Right lobe of liver (tissue), 6 donors: ENCODE data around the gene OSM. TPM values are rescaled to one million over a fixed set of nuclear protein-coding genes. Genes with fewer than 3 reads are reported as not detected.
A peak's percentile ranks its signal among the peaks of the same experiment; 100 is the strongest.

Experiments used
- ATAC-seq, 4 donors: fragments of 200-7000 bp; cut with Tn5 transposase; one replicate each; pipeline ENCODE4 v1.9.1; 2020; ENCODE audit warnings: mild to moderate bottlenecking in 4 of 4, moderate library complexity in 4 of 4
- DNase-seq, 3 donors: peaks; one replicate each; pipeline ENCODE4 v3.0.0-alpha.2; 2020
- H3K27ac ChIP-seq, 3 donors: fragments of 200-600 bp; one replicate each; pipeline ENCODE4 v1.8.0; 2022
- H3K27me3 ChIP-seq, 2 donors: fragments of 200-600 bp; one replicate each; pipeline ENCODE4 v1.8.0; 2022
- H3K36me3 ChIP-seq, 4 donors: fragments of 200-600 bp; sonication (generic) in 1 of 4; one replicate each; pipeline versions ENCODE4 v1.5.1 to v1.8.0; 2017 to 2022; ENCODE audit warnings: control low read depth in 1 of 4
- H3K4me1 ChIP-seq, 4 donors: fragments of 200-600 bp; sonication (generic) in 1 of 4; one replicate each; pipeline versions ENCODE4 v1.5.1 to v1.8.0; 2017 to 2022; ENCODE audit warnings: control low read depth in 1 of 4
- H3K4me3 ChIP-seq, 3 donors: fragments of 200-600 bp; one replicate each; pipeline ENCODE4 v1.8.0; 2022
- H3K9me3 ChIP-seq, 4 donors: fragments of 200-600 bp; sonication (generic) in 1 of 4; one replicate each; pipeline versions ENCODE4 v1.5.1 to v1.8.0; 2017 to 2022; ENCODE audit warnings: control low read depth in 1 of 4
- POLR2A ChIP-seq: fragments of 450-650 bp; IDR thresholded peaks from one replicate; pipeline ENCODE4 v1.6.1; 2017; ENCODE audit warnings: antibody characterized with exemption, mild to moderate bottlenecking
- WGBS: methylation state at CpG from one replicate; pipeline ENCODE4 v1.1.6; 2018; ENCODE audit warnings: low coverage, low lambda C conversion rate; ENCODE audit not compliant: insufficient coverage; ENCODE audit errors: missing lambda C conversion rate; 5-methylcytosine and 5-hydroxymethylcytosine counted together
- intact Hi-C, 2 donors: fragments of 100-400 bp; cut with DNase I; formaldehyde crosslinking; loops; one replicate each; pipeline versions ENCODE4 v1.11.2 to v1.14.1; 2022
- total RNA-seq, 6 experiments: library from RNA; depleted of rRNA in 2 of 6; stranded (reverse); fragments of >200 nt in 2 of 6; fragmentation: NEBNext Ultra II Directional in 3 of 6; extraction: Animal tissue kit (Norgen Biotek cat#: 25700) in 3 of 6; gene quantifications; one replicate each; pipeline versions ENCODE4 v1.1.0 to v1.2.4, GENCODE V29; 2016 to 2023
- TF ChIP-seq, protein P1 (sequence below), 4 donors: fragments of 200-600 bp in 3 of 4; fragments of 450-650 bp in 1 of 4; IDR thresholded peaks; one replicate each; pipeline versions ENCODE4 v1.5.1 to v1.8.0; 2016 to 2022; ENCODE audit warnings: antibody characterized with exemption in 4 of 4, mild to moderate bottlenecking in 2 of 4
- donor health status: DM: no; HTN: yes; CAD: no.
- donor health status: DM: no; HTN: no; CAD: no.
- donor health status: DM: no; HTN: no; CAD: no.
- donor health status: DM: no; HTN: yes; CAD: no.
- donor health status: DM: no; HTN: yes; CAD: no.

Gene OSM
- total RNA-seq, 6 experiments from 2014 or later: 0.10 to 0.75 (median 0.19) TPM; not detected in 2

DNA sequence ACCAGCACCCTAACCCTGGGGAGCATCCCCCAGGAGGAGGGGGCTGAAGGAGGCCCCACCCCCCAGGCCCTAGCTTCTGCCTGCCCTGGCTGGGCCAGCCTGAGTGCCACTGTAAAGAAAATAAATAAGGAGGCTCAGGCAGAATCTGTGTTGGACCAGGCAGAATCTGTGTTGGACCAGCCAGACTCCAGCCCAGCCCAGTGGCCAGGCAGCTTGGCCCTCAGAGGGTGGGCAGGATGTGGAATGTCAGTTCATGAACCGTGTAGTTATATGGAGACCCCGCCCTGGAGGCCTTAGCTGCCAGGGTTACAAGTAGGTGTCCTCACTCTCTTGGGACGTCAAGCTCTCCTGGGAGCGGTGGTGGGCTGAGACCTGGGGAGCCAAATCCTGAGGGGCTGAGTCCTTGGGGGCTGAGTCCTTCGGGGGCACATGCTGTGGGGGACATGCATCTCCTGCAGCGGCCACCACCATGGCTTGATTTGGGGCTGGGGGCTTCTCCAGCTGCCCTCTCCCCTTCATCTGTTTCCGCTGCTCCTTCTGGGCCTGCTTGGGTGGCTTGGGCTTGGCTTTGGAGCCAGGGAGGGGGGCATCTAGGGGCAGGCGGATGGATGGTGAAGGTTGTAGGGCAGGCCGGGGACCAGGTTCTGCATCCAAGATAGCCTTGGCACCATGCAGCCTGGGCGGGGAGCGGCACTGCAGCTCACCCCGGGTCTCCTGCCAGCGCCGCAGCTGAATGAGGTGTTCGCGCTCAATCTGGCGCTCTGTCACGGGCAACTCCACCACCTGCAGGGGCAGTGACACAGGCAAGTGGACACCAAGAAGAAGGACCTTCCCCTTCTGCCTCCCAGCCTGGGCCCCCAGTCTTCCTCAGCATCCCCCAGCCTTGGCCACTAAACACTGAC, 25.7 kb upstream of the OSM start:
- no CpG with 5 or more reads among the region's 18 CpGs for WGBS
- ATAC-seq: no peak
- Histone ChIP-seq H3K4me3 (no peak overlapping the region), H3K9me3 (no peaks in the 10 kb centered on the region), H3K27me3 (no peaks in the 10 kb centered on the region), H3K27ac (peak overlapping the region; percentile 39 to 75 (median 68)), H3K4me1 (peaks cover 0 to 35% (median 19%) of the 10 kb centered on the region in 4 donors), H3K36me3 (peaks cover 0 to 48% (median 5%) of the 10 kb centered on the region in 4 donors)
- no peak for DNase-seq
- TF ChIP-seq POLR2A: no peak
- TF ChIP-seq, protein P1, sequence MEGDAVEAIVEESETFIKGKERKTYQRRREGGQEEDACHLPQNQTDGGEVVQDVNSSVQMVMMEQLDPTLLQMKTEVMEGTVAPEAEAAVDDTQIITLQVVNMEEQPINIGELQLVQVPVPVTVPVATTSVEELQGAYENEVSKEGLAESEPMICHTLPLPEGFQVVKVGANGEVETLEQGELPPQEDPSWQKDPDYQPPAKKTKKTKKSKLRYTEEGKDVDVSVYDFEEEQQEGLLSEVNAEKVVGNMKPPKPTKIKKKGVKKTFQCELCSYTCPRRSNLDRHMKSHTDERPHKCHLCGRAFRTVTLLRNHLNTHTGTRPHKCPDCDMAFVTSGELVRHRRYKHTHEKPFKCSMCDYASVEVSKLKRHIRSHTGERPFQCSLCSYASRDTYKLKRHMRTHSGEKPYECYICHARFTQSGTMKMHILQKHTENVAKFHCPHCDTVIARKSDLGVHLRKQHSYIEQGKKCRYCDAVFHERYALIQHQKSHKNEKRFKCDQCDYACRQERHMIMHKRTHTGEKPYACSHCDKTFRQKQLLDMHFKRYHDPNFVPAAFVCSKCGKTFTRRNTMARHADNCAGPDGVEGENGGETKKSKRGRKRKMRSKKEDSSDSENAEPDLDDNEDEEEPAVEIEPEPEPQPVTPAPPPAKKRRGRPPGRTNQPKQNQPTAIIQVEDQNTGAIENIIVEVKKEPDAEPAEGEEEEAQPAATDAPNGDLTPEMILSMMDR (IDR thresholded peaks at IDR 0.05): no peak
- intact Hi-C loops: no loop called here

DNA sequence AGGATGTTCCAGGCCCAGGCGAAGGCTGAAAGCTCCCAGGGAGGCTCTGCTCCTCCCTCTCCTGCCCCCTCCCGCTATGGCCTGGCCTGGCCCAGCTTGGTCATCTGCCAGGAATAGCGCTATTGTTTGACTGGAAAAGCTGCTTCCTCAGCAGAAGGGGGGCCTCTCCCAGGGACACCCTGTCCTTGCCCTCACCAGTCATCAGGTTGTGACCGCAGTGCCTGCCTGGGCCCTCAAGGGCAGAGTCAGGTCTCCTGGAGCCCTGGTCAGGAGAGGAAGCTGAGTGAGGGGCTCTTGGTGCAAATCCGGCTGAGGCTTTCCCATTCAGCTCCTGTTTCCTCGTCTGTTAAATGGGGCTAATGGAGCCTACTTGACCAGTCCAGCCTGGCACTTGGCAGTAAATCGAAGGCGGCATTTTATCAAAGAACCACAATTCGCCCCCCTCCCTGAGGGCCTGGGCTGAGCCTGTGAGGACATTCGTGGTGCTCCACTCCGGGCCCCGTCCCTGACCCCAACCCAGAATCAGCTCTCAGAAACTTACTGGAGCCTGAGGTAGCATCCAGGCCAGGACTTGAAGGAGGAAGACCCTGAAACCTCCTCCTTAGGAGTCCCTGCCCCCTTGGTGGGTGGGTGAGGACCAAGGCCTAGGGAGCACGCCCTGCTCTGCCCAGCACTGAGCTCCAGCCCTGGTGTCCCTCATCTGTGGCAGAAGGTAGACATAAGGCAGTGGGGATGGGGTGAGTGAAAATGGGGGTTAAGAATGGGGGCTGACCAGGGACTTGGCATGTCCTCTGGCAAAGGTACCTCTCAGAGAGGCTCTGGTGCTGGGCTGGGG, 24.6 kb upstream of the OSM start:
- TF ChIP-seq, protein P1 (IDR thresholded peaks at IDR 0.05): no peak
- H3K36me3 ChIP-seq: peaks cover 0 to 38% (median 5%) of the 10 kb centered on the region in 4 donors
- H3K27me3 ChIP-seq: no peaks in the 10 kb centered on the region
- 21% methylated on average over 3 of the region's 13 CpGs for WGBS
- H3K4me3 ChIP-seq: no peak overlapping the region
- H3K9me3 ChIP-seq: no peaks in the 10 kb centered on the region
- DNase-seq (peak; percentile 83 to 92 (median 88)), ATAC-seq (peak; percentile 28 to 46 (median 32))
- H3K4me1 ChIP-seq: peaks cover 0 to 35% (median 19%) of the 10 kb centered on the region in 4 donors
- intact Hi-C loops: no loop called here
- H3K27ac ChIP-seq: peak overlapping the region; percentile 44 to 75 (median 68)

DNA sequence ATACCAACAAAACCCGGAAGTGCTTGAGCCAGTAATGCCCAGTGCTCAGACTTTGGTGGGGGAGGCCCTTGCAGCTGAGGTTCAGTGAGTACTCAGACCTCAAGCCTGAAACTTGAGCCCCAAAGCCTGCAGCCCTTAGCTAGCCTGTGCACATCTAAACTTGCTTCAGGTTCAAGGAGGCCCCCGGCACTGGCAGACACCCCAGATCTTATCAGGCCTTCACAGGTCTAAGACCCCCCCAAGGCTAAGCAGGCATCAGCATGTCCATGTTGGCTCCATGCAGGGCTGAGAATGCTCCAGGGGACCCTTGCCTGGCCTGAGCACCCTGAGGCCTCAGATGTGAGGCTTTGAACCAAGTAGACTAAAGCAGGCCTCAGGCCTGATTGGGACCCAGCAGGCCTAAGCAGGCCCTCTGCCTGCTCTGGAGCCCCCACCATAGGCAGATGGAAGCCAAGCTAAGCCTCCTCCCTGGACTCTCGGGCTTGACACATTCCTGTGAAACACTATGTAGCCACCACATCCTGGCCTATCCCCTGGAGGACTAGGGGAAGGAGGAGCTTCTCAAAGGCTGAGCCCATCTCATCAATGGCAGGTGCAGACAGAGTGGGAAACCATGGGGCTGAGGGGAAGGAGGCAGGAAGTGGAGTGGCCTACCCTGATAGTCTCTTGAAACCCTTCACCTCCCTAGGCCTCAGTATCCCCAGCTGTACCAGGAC, 23.8 kb upstream of the OSM start:
- Histone ChIP-seq H3K27me3 (no peaks in the 10 kb centered on the region), H3K4me3 (peak overlapping the region in 1 of 3 donors; percentile 84), H3K9me3 (no peaks in the 10 kb centered on the region), H3K36me3 (peaks cover 0 to 32% (median 8%) of the 10 kb centered on the region in 4 donors), H3K4me1 (peaks cover 0 to 35% (median 19%) of the 10 kb centered on the region in 4 donors), H3K27ac (peak overlapping the region; percentile 44 to 75 (median 68))
- intact Hi-C loops: no loop called here
- DNase-seq: peak in 1 of 3 donors; percentile 60
- TF ChIP-seq POLR2A: no peak
- TF ChIP-seq, protein P1 (IDR thresholded peaks at IDR 0.05): no peak
- no peak for ATAC-seq
- 18% methylated on average over 2 of the region's 3 CpGs for WGBS

DNA sequence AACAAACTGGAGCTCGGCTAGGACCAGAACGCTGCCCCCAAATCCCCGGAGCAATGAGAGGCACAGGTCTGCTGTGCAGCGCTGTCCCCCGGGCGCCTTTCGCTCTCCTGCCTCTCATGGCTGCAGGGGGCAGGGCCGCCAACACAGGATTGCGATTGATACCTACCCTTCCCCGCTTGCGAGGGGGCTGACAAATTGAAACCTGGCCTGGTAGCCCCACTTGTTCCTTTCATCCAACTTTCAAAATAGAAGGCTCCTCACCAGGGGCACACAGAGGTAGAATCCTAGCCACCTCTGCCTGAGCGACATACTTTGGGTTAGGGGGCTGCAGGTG, 23.3 kb upstream of the OSM start:
- peaks cover 0 to 34% (median 10%) of the 10 kb centered on the region in 4 donors for H3K36me3 ChIP-seq
- 0% methylated on average over 1 of the region's 12 CpGs for WGBS
- peaks cover 0 to 35% (median 19%) of the 10 kb centered on the region in 4 donors for H3K4me1 ChIP-seq
- DNase-seq (no peak), ATAC-seq (peak; percentile 0 to 4 (median 1))
- H3K27me3 ChIP-seq: no peaks in the 10 kb centered on the region
- TF ChIP-seq POLR2A: no peak
- TF ChIP-seq, protein P1 (IDR thresholded peaks at IDR 0.05): no peak
- no peaks in the 10 kb centered on the region for H3K9me3 ChIP-seq
- peak overlapping the region; percentile 44 to 75 (median 68) for H3K27ac ChIP-seq
- intact Hi-C loops: no loop called here
- peak overlapping the region; percentile 15 to 84 (median 29) for H3K4me3 ChIP-seq
